ENCODE measurements around the gene GLRX2. TPM values are rescaled to one million over a fixed set of nuclear protein-coding genes. Genes with fewer than 3 reads are reported as not detected.

The GLRX2 gene
- total RNA-seq, 1 donor from 2014 or later, result 1.9 TPM

- H3F3A ChIP-seq (ENCODE audit: low read depth), result peaks cover 14% of the 10 kb centered on the region
- no peaks in the 10 kb centered on the region for H3K36me3 ChIP-seq
- DNase-seq (ENCODE audit: low spot score), result no peak
- H3K4me3 ChIP-seq, result no peak overlapping the region
- no peak overlapping the region for H3K27ac ChIP-seq
- H3K79me2 ChIP-seq (ENCODE audit: low read depth), result no peaks in the 10 kb centered on the region
- H3K4me2 ChIP-seq, result no peak overlapping the region
- Mint-ChIP-seq H3K4me1 (peaks cover 9% of the 10 kb centered on the region), H3K4me3 (no peak overlapping the region), H3K36me3 (no peaks in the 10 kb centered on the region), H3K27me3 (ENCODE audit: insufficient read depth, low read depth) (no peaks in the 10 kb centered on the region), H3K27ac (no peak overlapping the region), H3K9me3 (no peaks in the 10 kb centered on the region)
- H3K9me3 ChIP-seq (ENCODE audit: low read depth), result no peaks in the 10 kb centered on the region
- H3K4me1 ChIP-seq, result no peaks in the 10 kb centered on the region
- no peaks in the 10 kb centered on the region for H4K20me1 ChIP-seq (ENCODE audit: low read depth)
- TF ChIP-seq EZH2phosphoT487 (IDR thresholded peaks at IDR 0.05) (no peak), CTCF (IDR thresholded peaks at IDR 0.05) (no peak), EZH2 (IDR thresholded peaks at IDR 0.05) (no peak)
- H3K27me3 ChIP-seq, result no peaks in the 10 kb centered on the region
- no peak overlapping the region for H2AFZ ChIP-seq (replicated peaks)
- H3K9ac ChIP-seq, result no peak overlapping the region
Measured at GRCh38 chr1:193109619-193110018, 4.4 kb upstream of the GLRX2 start.

GRCh38 chr1:193108471-193108870 lies 3.3 kb upstream of the GLRX2 start:
- Mint-ChIP-seq H3K4me1 (peaks cover 16% of the 10 kb centered on the region), H3K4me3 (no peak overlapping the region), H3K27me3 (ENCODE audit: insufficient read depth, low read depth) (no peaks in the 10 kb centered on the region), H3K27ac (no peak overlapping the region), H3K9me3 (no peaks in the 10 kb centered on the region), H3K36me3 (no peaks in the 10 kb centered on the region)
- H3K4me3 ChIP-seq, result no peak overlapping the region
- H3K4me1 ChIP-seq, result no peaks in the 10 kb centered on the region
- no peak overlapping the region for H3K4me2 ChIP-seq
- DNase-seq (ENCODE audit: low spot score), result no peak
- H2AFZ ChIP-seq (replicated peaks), result no peak overlapping the region
- H3K9me3 ChIP-seq (ENCODE audit: low read depth), result no peaks in the 10 kb centered on the region
- H4K20me1 ChIP-seq (ENCODE audit: low read depth), result peaks cover 8% of the 10 kb centered on the region
- H3K27me3 ChIP-seq, result peaks cover 10% of the 10 kb centered on the region
- H3K27ac ChIP-seq, result no peak overlapping the region
- H3K36me3 ChIP-seq, result no peaks in the 10 kb centered on the region
- H3F3A ChIP-seq (ENCODE audit: low read depth), result peaks cover 25% of the 10 kb centered on the region
- no peaks in the 10 kb centered on the region for H3K79me2 ChIP-seq (ENCODE audit: low read depth)
- H3K9ac ChIP-seq, result no peak overlapping the region
- TF ChIP-seq EZH2phosphoT487 (IDR thresholded peaks at IDR 0.05), result no peak
- no peak for TF ChIP-seq CTCF (IDR thresholded peaks at IDR 0.05)
- no peak for TF ChIP-seq EZH2 (IDR thresholded peaks at IDR 0.05)

GRCh38 chr1:193105821-193106177 lies 585 bp upstream of the GLRX2 start:
- no peaks in the 10 kb centered on the region for H3K36me3 Mint-ChIP-seq
- Histone ChIP-seq H3K36me3 (no peaks in the 10 kb centered on the region), H3K79me2 (ENCODE audit: low read depth) (no peaks in the 10 kb centered on the region), H3K9ac (no peak overlapping the region), H2AFZ (replicated peaks) (peak overlapping the region; percentile 77), H3K27ac (no peak overlapping the region), H3K27me3 (peaks cover 20% of the 10 kb centered on the region), H3K4me1 (no peaks in the 10 kb centered on the region), H3K4me2 (peak overlapping the region; percentile 78), H3K9me3 (ENCODE audit: low read depth) (no peaks in the 10 kb centered on the region), H3K4me3 (peak overlapping the region; percentile 59), H3F3A (ENCODE audit: low read depth) (peaks cover 25% of the 10 kb centered on the region), H4K20me1 (ENCODE audit: low read depth) (peaks cover 11% of the 10 kb centered on the region)
- TF ChIP-seq CTCF (IDR thresholded peaks at IDR 0.05) (no peak), EZH2phosphoT487 (IDR thresholded peaks at IDR 0.05) (no peak), EZH2 (IDR thresholded peaks at IDR 0.05) (no peak)
- no peak overlapping the region for H3K27ac Mint-ChIP-seq
- no peaks in the 10 kb centered on the region for H3K9me3 Mint-ChIP-seq
- H3K27me3 Mint-ChIP-seq (ENCODE audit: insufficient read depth, low read depth), result no peaks in the 10 kb centered on the region
- no peak for DNase-seq (ENCODE audit: low spot score)
- H3K4me3 Mint-ChIP-seq, result peak overlapping the region; percentile 92
- H3K4me1 Mint-ChIP-seq, result peaks cover 18% of the 10 kb centered on the region
